ENCODE results near the gene LANCL2. TPM values are rescaled to one million over a fixed set of nuclear protein-coding genes. Genes with fewer than 3 reads are reported as not detected.

The LANCL2 gene
- total and polyA plus RNA-seq, 9 of the 15 experiments (the other 6 are each of a cell fraction or from before 2014, with no cell fraction given), result 5.3 to 18.5 (median 13.5) TPM

DNA sequence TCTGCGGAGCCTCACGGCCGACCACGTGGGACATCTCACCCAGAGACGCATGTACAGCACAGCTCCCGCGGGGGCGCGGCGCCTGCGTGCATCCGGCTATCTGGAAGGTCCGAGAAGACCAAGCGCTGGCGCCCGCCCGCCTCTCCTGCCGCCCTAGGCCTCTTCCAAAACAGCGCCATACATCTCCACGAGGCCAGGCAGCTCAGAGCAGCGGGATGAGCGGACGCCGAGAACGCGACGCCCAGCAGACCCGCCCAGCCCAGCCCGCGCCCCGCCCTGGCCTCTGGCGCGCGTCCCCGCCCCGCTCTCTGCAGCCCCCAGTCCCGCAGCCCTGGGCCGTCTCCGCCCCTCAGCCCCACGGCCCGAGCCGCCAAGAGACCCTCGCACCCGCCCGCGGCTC lies 20.3 kb upstream of the LANCL2 start:
- Histone ChIP-seq H3K4me3 (no peak overlapping the region), H3K79me2 (ENCODE audit: control insufficient read depth, insufficient read depth, low read length) (no peaks in the 10 kb centered on the region), H3K9ac (ENCODE audit: insufficient read depth in 1 of 2, low read depth in 2 of 2, low read length in 2 of 2) (no peak overlapping the region), H3K36me3 (ENCODE audit: control insufficient read depth, insufficient read depth, low read length) (no peaks in the 10 kb centered on the region), H3K27me3 (ENCODE audit: control insufficient read depth in 2 of 2, insufficient read depth in 2 of 2, low read length in 2 of 2) (no peaks in the 10 kb centered on the region), H3K4me2 (ENCODE audit: insufficient read depth, low read length) (no peak overlapping the region), H2AFZ (ENCODE audit: low read depth, low read length) (no peak overlapping the region), H4K20me1 (replicated peaks; ENCODE audit: control insufficient read depth, insufficient read depth, low read length) (no peaks in the 10 kb centered on the region), H3K4me1 (replicated peaks in 1 of 2; ENCODE audit: control insufficient read depth in 2 of 2, insufficient read depth in 2 of 2, low read length in 2 of 2) (peaks cover 9 to 27% of the 10 kb centered on the region in 2 experiments; a peak in 3 of 5 replicates), H3K9me3 (replicated peaks; ENCODE audit: control insufficient read depth, insufficient read depth, low read depth, low read length) (no peaks in the 10 kb centered on the region), H3K9me1 (ENCODE audit: control insufficient read depth, insufficient read depth, low read length) (no peaks in the 10 kb centered on the region), H3K27ac (ENCODE audit: extremely low read depth, low read depth, low read length) (no peak overlapping the region)
- ChIA-PET POLR2A (interaction anchor here (0.7 kb wide), 1 partner anchor 21 kb away, joined by 3 read pairs; no protein-coding TSS in a partner anchor), CTCF (ENCODE audit: low intra/inter-chr PET ratio) (no interaction called here)
- no peak for FAIRE-seq
- DNase-seq (ENCODE audit: extremely low read depth in 1 of 4, low spot score in 3 of 4), result no peak
- BruUV-seq (replicated peaks), result no TSS peak
- intact Hi-C loops (cut with micrococcal nuclease) (no loop called here), in situ Hi-C loops (cut with MboI) (no loop called here)
- ATAC-seq, result no peak
- 65% methylated on average over 16 of the region's 46 CpGs for WGBS (ENCODE audit: insufficient coverage, low coverage, missing lambda C conversion rate)
- TF ChIP-seq ZNF764 (CRISPR knock-in tag; IDR thresholded peaks at IDR 0.05; ENCODE audit: low read depth) (no peak), NR1H2 (CRISPR knock-in tag; IDR thresholded peaks at IDR 0.05) (no peak), BDP1 (IDR thresholded peaks at IDR 0.05; ENCODE audit: insufficient read depth, insufficient read length) (no peak), BRF1 (IDR thresholded peaks at IDR 0.05; ENCODE audit: borderline replicate concordance, extremely low read depth, insufficient read length) (no peak), CEBPB (tag; IDR thresholded peaks at IDR 0.05) (no peak), FOXJ2 (tag; IDR thresholded peaks at IDR 0.05) (no peak), CC2D1A (IDR thresholded peaks at IDR 0.05) (no peak), ZFPM2 (CRISPR knock-in tag; IDR thresholded peaks at IDR 0.05) (no peak), E2F8 (IDR thresholded peaks at IDR 0.05; ENCODE audit: low read depth, partially characterized antibody) (no peak), SIN3B (IDR thresholded peaks at IDR 0.05; ENCODE audit: low read depth) (no peak), PRDM10 (IDR thresholded peaks at IDR 0.05; ENCODE audit: partially characterized antibody) (no peak), CCNT2 (IDR thresholded peaks at IDR 0.05; ENCODE audit: borderline replicate concordance, extremely low read depth, insufficient read length, low read depth, low read length) (no peak), ZFP36 (IDR thresholded peaks at IDR 0.05; ENCODE audit: low read depth, low read length, partially characterized antibody) (no peak), EGR1 (conservative IDR thresholded peaks at IDR 0.05) (no peak), IFI16 (CRISPR knock-in tag; IDR thresholded peaks at IDR 0.05) (no peak)
- TF ChIP-seq, protein P1, sequence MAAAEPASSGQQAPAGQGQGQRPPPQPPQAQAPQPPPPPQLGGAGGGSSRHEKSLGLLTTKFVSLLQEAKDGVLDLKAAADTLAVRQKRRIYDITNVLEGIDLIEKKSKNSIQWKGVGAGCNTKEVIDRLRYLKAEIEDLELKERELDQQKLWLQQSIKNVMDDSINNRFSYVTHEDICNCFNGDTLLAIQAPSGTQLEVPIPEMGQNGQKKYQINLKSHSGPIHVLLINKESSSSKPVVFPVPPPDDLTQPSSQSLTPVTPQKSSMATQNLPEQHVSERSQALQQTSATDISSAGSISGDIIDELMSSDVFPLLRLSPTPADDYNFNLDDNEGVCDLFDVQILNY (CRISPR knock-in tag; IDR thresholded peaks at IDR 0.05), result no peak
